GM23338 (cell line): ENCODE measurements around the gene LRIT1. TPM values are rescaled to one million over a fixed set of nuclear protein-coding genes. Genes with fewer than 3 reads are reported as not detected.

Experiments
- ATAC-seq: fragments of 200-7000 bp; cut with Tn5 transposase; 3 replicates; pipeline ENCODE4 v1.9.1; 2020
- DNase-seq: peaks from one replicate; pipeline ENCODE4 v3.0.0-alpha.2; 2015; ENCODE audit warnings: low spot score
- H2AFZ ChIP-seq: fragments of 200-600 bp; sonication (generic); 2 replicates; pipeline ENCODE4 v1.8.0; 2016; ENCODE audit warnings: antibody characterized with exemption, mild to moderate bottlenecking, moderate library complexity
- H3F3A ChIP-seq: fragments of 200-600 bp; sonication (generic); replicated peaks from 2 replicates; pipeline ENCODE4 v1.8.0; 2017; ENCODE audit warnings: antibody characterized with exemption, mixed run types, low read depth
- H3K27ac ChIP-seq: fragments of 200-600 bp; sonication (generic); 2 replicates; pipeline ENCODE4 v1.6.1; 2016; ENCODE audit warnings: low read depth
- H3K27me3 ChIP-seq: fragments of 200-600 bp; sonication (generic); 2 replicates; pipeline ENCODE4 v1.8.0; 2016; ENCODE audit warnings: mild to moderate bottlenecking, mixed run types, moderate library complexity; ENCODE audit not compliant: insufficient read depth
- H3K36me3 ChIP-seq: fragments of 200-600 bp; sonication (generic); 2 replicates; pipeline ENCODE4 v1.8.0; 2016; ENCODE audit warnings: mild to moderate bottlenecking; ENCODE audit not compliant: insufficient read depth
- H3K4me1 ChIP-seq: fragments of 200-600 bp; sonication (generic); 2 replicates; pipeline ENCODE4 v1.8.0; 2016; ENCODE audit warnings: mild to moderate bottlenecking, moderate library complexity; ENCODE audit not compliant: insufficient read depth
- H3K4me2 ChIP-seq: fragments of 200-600 bp; sonication (generic); 2 replicates; pipeline ENCODE4 v1.7.1; 2017; ENCODE audit warnings: mixed run types
- H3K4me3 ChIP-seq: fragments of 200-600 bp; sonication (generic); 2 replicates; pipeline ENCODE4 v1.6.1; 2016; ENCODE audit warnings: mixed run types
- H3K79me2 ChIP-seq: fragments of 200-600 bp; sonication (generic); replicated peaks from 2 replicates; pipeline ENCODE4 v1.8.0; 2017; ENCODE audit warnings: mild to moderate bottlenecking; ENCODE audit not compliant: insufficient read depth
- H3K9me2 ChIP-seq: fragments of 200-600 bp; sonication (generic); 2 replicates; pipeline ENCODE4 v1.8.0; 2017; ENCODE audit not compliant: insufficient read depth
- H4K20me1 ChIP-seq: fragments of 200-600 bp; sonication (generic); replicated peaks from 2 replicates; pipeline ENCODE4 v1.8.0; 2017; ENCODE audit warnings: mild to moderate bottlenecking; ENCODE audit not compliant: insufficient read depth
- H3K27ac Mint-ChIP-seq: 2 replicates; pipeline ENCODE4 v1.8.0; 2020; ENCODE audit warnings: inconsistent platforms, mild to moderate bottlenecking, moderate library complexity, mixed read lengths
- H3K27me3 Mint-ChIP-seq: 3 replicates; pipeline ENCODE4 v1.8.0; 2022; ENCODE audit warnings: low read depth, mild to moderate bottlenecking, moderate library complexity, mixed read lengths, inconsistent platforms; ENCODE audit not compliant: insufficient read depth, poor library complexity
- H3K36me3 Mint-ChIP-seq: 3 replicates; pipeline ENCODE4 v1.8.0; 2021; ENCODE audit warnings: low read depth, mild to moderate bottlenecking, inconsistent platforms, moderate library complexity, mixed read lengths
- H3K4me1 Mint-ChIP-seq: 3 replicates; pipeline ENCODE4 v1.8.0; 2020; ENCODE audit warnings: mild to moderate bottlenecking, inconsistent platforms, mixed read lengths
- H3K4me3 Mint-ChIP-seq: 3 replicates; pipeline ENCODE4 v1.8.0; 2021; ENCODE audit warnings: moderate library complexity, mild to moderate bottlenecking, inconsistent platforms, mixed read lengths
- H3K9me3 Mint-ChIP-seq: 3 replicates; pipeline ENCODE4 v1.8.0; 2020; ENCODE audit warnings: moderate library complexity, mild to moderate bottlenecking, inconsistent platforms, mixed read lengths
- EZH2 ChIP-seq: fragments of 200-600 bp; sonication (generic); IDR thresholded peaks from one replicate; pipeline ENCODE4 v1.8.0; 2017; ENCODE audit warnings: antibody characterized with exemption, mild to moderate bottlenecking, low read depth; ENCODE audit not compliant: unreplicated experiment
- JUNB ChIP-seq: IDR thresholded peaks from one replicate; pipeline ENCODE4 v1.6.1; 2016; ENCODE audit warnings: antibody characterized with exemption; ENCODE audit not compliant: unreplicated experiment
- ZNF331 ChIP-seq: fragments of 250-450 bp; sonication (Bioruptor Pico); IDR thresholded peaks from 2 replicates; pipeline ENCODE4 v1.5.0; 2020; ENCODE audit warnings: low read depth, mild to moderate bottlenecking, moderate library complexity
- polyA plus RNA-seq: library from polyadenylated mRNA; unstranded; fragments of >200 nt; fragmentation: Nextera tagmentation; extraction: Ambion mirVana; gene quantifications from 2 replicates; pipeline ENCODE4 v1.2.1, GENCODE V29; 2016
- total RNA-seq: library from RNA; depleted of rRNA; stranded (reverse); fragments of >200 nt; shearing (Covaris generic); gene quantifications from 2 replicates; pipeline ENCODE4 v1.2.3, GENCODE V29; 2014
- TF ChIP-seq, protein P1 (sequence below), 2 experiments: fragments of 200-600 bp in 1 of 2; sonication (generic) in 1 of 2; conservative IDR thresholded peaks; 2 replicates each; pipeline versions ENCODE4 v1.5.1 to v1.6.1; 2016 to 2017; ENCODE audit warnings: antibody characterized with exemption in 2 of 2, low read depth in 2 of 2, mild to moderate bottlenecking in 2 of 2, moderate library complexity in 1 of 2
- TF ChIP-seq, protein P2 (sequence below): fragments of 250-450 bp; sonication (Bioruptor Pico); IDR thresholded peaks from 2 replicates; pipeline ENCODE4 v1.5.0; 2020; ENCODE audit warnings: mild to moderate bottlenecking, moderate library complexity

Gene LRIT1
- total and polyA plus RNA-seq, 2 experiments from 2014 or later: 0.07 TPM; not detected in 1

DNA sequence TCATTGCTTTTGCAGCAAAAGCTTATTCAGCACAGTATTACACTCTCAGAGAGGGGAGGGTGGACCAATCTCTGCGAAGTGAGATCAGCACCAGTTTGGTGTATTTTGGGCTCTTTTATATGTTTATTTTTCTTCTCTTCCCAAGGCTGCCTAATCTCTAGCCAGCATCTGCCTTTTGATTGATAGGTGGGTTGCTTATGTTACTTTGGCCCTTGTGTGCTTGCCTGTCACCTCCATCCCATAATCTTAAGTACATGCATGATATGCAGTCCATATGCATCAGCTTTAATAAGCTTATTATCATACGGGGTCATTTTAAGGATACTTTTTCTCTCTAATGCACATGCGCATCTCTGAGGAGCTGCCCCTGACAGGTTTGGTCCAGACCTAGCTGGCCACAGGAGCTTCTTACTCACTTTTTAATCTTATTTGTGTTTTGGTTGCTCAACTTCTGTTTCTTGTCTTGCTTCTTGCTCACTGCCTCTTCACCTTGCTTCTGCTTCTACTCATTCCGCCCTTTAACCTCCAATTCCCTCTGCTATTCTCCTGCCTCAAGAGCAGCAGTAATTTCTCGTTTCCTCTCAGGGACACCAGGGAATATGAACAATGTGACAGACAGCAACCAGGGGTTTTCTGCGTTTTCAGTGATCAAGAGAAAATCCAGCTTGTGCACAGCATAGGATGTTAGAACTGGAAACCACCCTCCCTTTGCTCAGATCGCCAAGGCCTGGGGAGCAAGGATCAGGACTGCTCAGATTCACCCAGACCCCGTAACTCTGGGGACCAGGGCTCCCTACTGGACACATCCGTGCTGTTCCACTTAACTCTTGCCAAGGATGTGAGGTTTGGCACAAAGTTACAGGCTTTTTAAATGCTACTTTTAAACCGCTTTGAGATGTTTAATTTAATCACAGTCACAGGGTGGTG, 13.5 kb upstream of the LRIT1 start:
- H3K9me2 ChIP-seq: no peaks in the 10 kb centered on the region
- TF ChIP-seq JUNB: no peak
- TF ChIP-seq, protein P1, sequence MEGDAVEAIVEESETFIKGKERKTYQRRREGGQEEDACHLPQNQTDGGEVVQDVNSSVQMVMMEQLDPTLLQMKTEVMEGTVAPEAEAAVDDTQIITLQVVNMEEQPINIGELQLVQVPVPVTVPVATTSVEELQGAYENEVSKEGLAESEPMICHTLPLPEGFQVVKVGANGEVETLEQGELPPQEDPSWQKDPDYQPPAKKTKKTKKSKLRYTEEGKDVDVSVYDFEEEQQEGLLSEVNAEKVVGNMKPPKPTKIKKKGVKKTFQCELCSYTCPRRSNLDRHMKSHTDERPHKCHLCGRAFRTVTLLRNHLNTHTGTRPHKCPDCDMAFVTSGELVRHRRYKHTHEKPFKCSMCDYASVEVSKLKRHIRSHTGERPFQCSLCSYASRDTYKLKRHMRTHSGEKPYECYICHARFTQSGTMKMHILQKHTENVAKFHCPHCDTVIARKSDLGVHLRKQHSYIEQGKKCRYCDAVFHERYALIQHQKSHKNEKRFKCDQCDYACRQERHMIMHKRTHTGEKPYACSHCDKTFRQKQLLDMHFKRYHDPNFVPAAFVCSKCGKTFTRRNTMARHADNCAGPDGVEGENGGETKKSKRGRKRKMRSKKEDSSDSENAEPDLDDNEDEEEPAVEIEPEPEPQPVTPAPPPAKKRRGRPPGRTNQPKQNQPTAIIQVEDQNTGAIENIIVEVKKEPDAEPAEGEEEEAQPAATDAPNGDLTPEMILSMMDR (conservative IDR thresholded peaks at IDR 0.05; ENCODE audit: low read depth in 2 of 2): no peak
- TF ChIP-seq ZNF331 (CRISPR knock-in tag): no peak
- no peak for TF ChIP-seq EZH2
- TF ChIP-seq, protein P2, sequence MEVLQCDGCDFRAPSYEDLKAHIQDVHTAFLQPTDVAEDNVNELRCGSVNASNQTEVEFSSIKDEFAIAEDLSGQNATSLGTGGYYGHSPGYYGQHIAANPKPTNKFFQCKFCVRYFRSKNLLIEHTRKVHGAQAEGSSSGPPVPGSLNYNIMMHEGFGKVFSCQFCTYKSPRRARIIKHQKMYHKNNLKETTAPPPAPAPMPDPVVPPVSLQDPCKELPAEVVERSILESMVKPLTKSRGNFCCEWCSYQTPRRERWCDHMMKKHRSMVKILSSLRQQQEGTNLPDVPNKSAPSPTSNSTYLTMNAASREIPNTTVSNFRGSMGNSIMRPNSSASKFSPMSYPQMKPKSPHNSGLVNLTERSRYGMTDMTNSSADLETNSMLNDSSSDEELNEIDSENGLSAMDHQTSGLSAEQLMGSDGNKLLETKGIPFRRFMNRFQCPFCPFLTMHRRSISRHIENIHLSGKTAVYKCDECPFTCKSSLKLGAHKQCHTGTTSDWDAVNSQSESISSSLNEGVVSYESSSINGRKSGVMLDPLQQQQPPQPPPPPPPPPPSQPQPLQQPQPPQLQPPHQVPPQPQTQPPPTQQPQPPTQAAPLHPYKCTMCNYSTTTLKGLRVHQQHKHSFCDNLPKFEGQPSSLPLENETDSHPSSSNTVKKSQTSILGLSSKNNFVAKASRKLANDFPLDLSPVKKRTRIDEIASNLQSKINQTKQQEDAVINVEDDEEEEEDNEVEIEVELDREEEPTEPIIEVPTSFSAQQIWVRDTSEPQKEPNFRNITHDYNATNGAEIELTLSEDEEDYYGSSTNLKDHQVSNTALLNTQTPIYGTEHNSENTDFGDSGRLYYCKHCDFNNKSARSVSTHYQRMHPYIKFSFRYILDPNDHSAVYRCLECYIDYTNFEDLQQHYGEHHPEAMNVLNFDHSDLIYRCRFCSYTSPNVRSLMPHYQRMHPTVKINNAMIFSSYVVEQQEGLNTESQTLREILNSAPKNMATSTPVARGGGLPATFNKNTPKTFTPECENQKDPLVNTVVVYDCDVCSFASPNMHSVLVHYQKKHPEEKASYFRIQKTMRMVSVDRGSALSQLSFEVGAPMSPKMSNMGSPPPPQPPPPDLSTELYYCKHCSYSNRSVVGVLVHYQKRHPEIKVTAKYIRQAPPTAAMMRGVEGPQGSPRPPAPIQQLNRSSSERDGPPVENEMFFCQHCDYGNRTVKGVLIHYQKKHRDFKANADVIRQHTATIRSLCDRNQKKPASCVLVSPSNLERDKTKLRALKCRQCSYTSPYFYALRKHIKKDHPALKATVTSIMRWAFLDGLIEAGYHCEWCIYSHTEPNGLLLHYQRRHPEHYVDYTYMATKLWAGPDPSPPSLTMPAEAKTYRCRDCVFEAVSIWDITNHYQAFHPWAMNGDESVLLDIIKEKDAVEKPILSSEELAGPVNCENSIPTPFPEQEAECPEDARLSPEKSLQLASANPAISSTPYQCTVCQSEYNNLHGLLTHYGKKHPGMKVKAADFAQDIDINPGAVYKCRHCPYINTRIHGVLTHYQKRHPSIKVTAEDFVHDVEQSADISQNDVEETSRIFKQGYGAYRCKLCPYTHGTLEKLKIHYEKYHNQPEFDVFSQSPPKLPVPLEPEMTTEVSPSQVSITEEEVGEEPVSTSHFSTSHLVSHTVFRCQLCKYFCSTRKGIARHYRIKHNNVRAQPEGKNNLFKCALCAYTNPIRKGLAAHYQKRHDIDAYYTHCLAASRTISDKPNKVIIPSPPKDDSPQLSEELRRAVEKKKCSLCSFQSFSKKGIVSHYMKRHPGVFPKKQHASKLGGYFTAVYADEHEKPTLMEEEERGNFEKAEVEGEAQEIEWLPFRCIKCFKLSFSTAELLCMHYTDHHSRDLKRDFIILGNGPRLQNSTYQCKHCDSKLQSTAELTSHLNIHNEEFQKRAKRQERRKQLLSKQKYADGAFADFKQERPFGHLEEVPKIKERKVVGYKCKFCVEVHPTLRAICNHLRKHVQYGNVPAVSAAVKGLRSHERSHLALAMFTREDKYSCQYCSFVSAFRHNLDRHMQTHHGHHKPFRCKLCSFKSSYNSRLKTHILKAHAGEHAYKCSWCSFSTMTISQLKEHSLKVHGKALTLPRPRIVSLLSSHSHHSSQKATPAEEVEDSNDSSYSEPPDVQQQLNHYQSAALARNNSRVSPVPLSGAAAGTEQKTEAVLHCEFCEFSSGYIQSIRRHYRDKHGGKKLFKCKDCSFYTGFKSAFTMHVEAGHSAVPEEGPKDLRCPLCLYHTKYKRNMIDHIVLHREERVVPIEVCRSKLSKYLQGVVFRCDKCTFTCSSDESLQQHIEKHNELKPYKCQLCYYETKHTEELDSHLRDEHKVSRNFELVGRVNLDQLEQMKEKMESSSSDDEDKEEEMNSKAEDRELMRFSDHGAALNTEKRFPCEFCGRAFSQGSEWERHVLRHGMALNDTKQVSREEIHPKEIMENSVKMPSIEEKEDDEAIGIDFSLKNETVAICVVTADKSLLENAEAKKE (CRISPR knock-in tag): no peak
- H3K4me2 ChIP-seq: no peak overlapping the region
- no peak for DNase-seq
- H3K4me3 ChIP-seq: no peak overlapping the region
- H3K36me3 Mint-ChIP-seq: no peaks in the 10 kb centered on the region
- H3K4me1 ChIP-seq: no peaks in the 10 kb centered on the region; the same call in 1 of the 2 replicates
- H3F3A ChIP-seq: no peaks in the 10 kb centered on the region
- peaks cover 13% of the 10 kb centered on the region for H3K27me3 Mint-ChIP-seq
- no peak overlapping the region for H3K4me3 Mint-ChIP-seq
- no peak overlapping the region for H3K27ac ChIP-seq
- peaks cover 9% of the 10 kb centered on the region for H3K27me3 ChIP-seq
- no peaks in the 10 kb centered on the region for H3K79me2 ChIP-seq
- H4K20me1 ChIP-seq: no peaks in the 10 kb centered on the region
- H3K27ac Mint-ChIP-seq: no peak overlapping the region
- H3K36me3 ChIP-seq: no peaks in the 10 kb centered on the region
- H2AFZ ChIP-seq: no peak overlapping the region
- H3K9me3 Mint-ChIP-seq: peaks cover 3% of the 10 kb centered on the region; the same call in 1 of the 3 replicates
- H3K4me1 Mint-ChIP-seq: no peaks in the 10 kb centered on the region; the same call in 1 of the 3 replicates
- no peak for ATAC-seq
